Stimulated activated naive CD4-positive, alpha-beta T cell treated with Interleukin-2 at 50 U/mL for 16 hours (primary cell): Measurements from ENCODE around the gene STMN3.

ENCODE experiments used
- DNase-seq: peaks from one replicate; lab custom pipeline; 2025; lab: John Stamatoyannopoulos, UW

STMN3 gene

DNA sequence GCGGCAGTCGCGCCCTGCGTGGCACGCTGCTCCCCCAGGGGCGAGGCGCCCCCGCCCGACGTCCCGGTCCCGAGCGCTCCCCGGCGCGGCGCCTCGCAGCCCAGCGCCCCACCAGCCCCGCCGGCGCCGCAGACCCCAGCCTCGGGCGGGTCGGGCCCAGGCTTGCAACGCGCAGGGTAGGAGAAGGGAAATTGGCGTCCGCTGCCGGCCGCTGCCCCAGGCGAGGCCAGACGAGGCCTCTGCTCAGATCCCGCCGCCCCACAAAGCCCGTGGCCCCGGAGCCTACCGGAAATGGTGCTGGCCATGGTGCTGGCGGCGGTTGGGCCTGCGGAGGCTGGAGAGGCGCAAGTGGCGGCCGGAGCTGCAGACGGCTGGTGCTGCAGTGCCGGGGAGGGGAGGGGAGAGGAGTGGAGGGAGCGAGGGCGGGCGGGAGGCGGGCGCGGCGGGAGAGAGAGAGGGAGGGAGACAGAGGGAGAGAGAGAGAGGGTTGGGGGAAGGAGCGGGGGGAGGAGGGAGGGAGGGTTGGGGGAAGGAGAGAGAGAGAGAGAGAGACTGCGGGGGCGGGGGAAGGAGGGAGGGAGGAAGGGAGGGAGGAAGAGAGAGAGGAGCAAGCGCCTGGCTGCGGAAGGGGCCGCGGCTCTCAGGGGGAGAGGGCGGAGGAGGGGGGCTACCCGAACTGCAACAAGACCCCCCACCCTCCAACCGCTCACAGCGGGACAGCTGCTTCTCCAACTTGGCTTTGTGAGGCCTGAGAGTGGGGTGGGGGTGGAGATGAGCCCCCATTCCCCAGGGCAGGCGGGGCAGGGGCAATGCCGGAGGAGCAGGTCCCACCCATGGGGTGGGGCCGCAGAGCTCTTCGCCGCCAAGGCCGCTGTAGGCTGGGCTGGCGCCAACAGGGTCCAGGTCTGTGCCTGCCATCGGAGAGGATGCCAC, at the start of gene STMN3:
Gene STMN3, minus strand, starts transcription at position 384 of the 933 bp plus-strand sequence. Its CDS starts 79 bp downstream, at position 305.
- peak; percentile 65 for DNase-seq

DNA sequence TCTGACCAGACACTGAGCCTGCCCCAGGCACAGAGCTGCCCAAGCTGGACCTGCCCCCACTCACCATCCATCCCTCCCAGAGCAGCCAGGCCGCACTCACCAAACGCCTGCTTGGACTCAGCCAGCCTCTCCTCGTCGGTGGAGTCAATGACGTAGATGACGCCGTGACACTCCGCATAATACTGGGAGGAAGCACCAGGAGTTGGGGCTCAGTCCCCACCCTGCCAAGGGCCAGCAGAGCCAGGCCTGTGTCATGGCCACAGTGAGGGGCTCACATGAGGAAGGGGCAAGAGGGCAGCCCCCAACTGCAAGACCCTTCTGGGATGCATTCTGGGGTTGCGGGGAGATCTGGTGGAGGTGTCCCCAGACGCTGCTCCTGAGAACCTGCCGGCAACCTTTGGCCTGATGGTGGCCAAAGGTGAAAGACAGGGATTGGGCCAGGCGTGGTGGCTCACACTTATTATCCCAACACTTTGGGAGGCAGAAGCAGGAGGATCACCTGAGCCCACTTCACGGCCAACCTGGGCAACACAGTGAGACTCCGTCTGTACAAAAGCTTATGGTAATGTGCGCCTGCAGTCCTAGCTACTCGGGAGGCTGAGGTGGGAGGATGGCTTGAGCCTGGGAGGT, 48.9 kb upstream of the STMN3 start:
- no peak for DNase-seq

DNA sequence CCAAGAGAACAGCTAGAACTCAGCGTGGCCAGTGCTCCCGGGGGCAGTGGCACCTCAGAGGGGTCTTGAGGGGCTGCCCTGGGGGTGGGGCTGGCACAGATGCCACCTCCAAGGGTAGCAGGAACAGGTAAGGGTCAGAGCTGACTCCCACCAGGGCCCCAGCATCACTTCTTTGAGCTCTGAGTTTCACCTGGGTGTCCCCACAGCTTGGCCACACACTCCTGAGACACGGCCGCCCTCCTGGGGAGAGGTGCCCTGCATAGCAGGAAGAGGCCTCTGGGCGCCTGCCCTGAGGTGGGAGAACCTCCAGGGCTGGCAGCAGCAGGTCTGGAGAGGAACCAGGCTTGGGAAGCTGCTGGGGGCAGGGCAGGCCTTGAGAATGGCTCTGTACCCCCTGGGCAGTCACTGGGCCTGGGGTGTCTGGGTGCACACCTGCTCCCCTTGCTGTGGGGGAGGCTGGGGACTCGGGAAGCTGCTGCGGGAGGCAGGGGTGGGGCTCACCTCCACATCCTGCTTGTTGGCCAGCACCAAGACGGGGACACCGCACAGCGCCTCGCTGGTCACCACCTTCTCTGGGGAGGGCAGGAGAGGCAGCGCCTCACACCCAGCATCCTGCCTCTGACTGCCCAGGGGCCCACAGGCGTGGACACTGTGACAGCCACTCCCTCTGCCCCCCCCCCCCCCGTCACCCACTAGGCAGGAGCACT, 48.3 kb upstream of the STMN3 start:
- DNase-seq = no peak

DNA sequence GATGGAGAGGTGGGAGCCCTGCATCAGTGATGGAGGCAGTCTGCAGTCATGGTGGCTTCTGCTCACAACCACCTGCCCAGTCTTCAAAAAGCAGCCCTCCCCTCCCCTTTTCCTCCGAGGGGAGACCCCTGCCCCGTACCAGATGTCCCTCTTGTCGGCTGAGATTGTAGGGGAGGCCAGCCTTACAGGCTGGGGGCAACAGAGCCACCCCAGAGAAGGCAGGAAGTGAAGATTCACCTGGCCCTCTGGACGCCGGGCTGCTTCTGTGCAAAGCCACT, 47.8 kb upstream of the STMN3 start:
- DNase-seq = no peak

DNA sequence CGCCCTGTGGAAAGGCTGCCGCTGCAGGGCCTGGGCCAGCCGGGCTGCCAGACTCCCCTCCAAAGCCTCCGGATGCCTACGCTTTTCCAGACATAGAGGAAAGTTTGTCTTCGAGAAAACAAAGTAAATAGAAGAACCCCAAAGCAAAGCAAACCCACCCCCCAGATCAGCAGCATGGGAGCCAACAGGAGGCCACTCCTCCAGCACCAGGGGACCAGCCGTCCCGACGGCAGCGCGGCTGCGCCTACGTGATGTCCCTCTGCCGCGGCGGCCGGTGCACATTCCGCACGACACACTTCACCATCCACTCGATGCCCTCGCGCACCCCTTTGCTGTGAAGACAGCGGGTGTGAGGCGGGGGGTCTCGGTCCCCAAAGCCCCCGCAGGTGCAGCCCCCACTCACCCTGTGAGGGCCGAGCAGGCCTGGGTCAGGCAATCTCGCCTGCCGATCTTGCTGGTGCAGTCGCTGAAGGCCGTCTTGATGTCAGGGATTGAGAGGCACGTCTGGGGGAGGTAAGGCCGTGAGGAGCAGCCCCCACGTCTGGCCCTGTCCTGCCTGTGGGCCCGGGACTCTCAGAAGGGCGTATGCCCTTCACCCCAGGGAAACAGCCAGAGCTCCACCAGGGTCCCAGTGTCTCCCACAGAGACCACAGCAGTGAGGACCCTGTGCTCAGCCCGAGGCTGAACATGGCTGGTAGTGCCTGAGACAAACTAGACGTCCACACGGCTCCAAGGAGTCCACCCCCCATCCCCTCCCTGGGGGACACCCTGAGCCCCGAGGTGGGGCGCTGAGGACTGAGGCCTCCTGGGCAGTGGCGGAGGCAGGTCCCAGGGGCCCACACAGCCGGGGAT, 47.2 kb upstream of the STMN3 start:
- no peak for DNase-seq

DNA sequence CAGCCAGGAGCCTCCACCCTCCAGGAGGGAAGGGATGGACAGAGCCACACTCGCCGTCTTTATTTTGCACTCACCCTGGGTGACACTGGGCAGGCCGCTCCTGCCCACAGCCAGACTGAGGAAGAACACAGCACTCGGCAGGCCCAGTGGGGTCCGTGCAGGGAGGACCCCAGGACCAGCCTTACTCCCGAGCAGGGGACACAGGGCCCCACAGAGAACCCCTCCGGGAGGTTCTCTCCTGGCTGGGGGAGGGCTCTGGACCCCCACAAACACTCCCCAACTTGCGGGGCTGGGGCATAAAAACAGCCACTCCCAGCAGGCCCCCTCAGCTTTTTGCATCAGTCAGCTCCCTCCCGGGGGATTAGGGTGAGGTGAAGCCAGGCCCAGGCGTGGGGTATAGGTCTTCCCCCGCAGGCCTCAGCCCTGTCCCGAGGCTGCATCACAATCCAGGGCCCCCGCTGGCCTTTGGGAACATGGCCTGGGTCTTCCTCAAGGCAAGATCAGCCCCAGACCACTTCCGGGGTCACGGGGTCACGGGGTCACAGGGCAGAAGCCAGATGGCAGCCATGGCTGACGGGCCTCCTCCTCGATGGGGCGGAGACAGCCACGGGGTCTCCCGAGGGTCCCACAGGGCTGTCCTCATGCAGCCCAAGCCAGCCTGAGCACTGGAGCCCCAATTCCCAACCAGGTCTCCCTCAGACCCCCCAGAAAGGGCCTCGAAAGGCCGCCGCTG, 46.4 kb upstream of the STMN3 start:
- DNase-seq = no peak

DNA sequence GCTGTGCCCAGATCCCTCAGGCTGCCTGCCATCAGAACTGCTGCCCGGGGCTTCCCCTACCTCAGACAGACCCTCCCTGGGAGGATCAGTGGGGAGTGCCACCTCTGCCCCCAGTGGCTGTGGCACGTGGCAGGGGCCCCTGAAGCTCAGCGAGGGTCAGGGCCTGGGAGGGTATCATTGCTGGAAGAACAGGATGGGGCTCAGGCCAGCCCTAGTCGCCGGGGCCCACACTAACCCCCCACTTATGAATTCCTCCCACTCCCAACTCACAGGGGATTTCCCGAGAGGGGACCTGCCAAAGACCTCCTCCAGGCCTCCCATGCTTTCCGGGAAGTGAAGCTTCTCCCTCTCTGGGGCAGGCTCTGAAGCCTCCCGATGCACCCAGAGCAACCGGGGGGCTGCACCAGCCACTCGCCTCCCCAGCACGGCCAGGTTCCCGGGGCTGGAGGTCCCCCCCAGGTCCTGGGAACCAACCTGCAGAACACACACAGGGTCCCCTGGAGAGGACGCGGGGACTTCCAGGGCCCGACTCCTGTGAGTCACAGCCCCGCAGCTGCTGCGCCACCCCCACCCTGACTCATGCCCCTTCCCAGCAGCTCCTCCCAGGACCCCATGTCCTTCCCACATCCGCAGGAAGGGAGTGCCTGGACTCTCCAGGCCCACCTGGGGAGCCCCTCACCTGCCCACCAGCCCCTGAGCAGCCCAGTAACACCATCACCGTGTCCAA, 45.7 kb upstream of the STMN3 start:
- peak; percentile 55 for DNase-seq

DNA sequence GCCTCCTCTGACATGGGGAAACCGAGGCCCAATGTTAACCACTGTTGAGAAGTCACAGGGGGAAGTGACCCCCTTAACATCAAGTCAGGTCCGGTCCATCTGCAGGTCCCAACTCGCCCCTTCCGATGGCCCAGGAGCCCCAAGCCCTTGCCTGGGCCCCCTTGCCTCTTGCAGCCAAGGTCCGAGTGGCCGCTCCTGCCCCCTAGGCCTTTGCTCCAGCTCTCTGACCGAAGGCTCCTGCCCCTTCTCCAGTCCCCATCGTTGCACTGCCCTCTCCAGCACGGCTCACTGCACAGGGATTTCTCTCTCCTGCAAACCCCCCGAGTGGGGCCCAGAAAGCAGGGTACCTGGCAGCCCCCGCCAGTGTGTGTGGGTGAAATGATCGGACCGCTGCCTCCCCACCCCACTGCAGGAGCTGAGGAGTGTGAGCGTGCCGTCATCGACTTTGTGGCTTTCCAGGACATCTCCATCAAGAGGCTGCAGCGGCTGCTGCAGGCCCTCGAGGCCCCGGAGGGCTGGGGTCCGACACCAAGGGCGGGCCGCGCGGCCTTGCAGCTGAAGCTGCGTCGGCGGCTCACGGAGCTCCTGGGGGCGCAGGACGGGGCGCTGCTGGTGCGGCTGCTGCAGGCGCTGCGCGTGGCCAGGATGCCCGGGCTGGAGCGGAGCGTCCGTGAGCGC, 44.8 kb upstream of the STMN3 start:
- DNase-seq = no peak

DNA sequence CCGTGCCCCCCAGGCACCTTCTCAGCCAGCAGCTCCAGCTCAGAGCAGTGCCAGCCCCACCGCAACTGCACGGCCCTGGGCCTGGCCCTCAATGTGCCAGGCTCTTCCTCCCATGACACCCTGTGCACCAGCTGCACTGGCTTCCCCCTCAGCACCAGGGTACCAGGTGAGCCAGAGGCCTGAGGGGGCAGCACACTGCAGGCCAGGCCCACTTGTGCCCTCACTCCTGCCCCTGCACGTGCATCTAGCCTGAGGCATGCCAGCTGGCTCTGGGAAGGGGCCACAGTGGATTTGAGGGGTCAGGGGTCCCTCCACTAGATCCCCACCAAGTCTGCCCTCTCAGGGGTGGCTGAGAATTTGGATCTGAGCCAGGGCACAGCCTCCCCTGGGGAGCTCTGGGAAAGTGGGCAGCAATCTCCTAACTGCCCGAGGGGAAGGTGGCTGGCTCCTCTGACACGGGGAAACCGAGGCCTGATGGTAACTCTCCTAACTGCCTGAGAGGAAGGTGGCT, 44.2 kb upstream of the STMN3 start:
- DNase-seq = no peak

DNA sequence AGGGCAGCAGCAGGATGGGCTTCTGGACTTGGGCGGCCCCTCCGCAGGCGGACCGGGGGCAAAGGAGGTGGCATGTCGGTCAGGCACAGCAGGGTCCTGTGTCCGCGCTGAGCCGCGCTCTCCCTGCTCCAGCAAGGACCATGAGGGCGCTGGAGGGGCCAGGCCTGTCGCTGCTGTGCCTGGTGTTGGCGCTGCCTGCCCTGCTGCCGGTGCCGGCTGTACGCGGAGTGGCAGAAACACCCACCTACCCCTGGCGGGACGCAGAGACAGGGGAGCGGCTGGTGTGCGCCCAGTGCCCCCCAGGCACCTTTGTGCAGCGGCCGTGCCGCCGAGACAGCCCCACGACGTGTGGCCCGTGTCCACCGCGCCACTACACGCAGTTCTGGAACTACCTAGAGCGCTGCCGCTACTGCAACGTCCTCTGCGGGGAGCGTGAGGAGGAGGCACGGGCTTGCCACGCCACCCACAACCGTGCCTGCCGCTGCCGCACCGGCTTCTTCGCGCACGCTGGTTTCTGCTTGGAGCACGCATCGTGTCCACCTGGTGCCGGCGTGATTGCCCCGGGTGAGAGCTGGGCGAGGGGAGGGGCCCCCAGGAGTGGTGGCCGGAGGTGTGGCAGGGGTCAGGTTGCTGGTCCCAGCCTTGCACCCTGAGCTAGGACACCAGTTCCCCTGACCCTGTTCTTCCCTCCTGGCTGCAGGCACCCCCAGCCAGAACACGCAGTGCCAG, 43.6 kb upstream of the STMN3 start, which contains the start of gene TNFRSF6B:
Gene TNFRSF6B, plus strand, starts transcription at position 25 of the 729 bp plus-strand sequence. Its CDS starts 116 bp downstream, at position 141.
- no peak for DNase-seq

DNA sequence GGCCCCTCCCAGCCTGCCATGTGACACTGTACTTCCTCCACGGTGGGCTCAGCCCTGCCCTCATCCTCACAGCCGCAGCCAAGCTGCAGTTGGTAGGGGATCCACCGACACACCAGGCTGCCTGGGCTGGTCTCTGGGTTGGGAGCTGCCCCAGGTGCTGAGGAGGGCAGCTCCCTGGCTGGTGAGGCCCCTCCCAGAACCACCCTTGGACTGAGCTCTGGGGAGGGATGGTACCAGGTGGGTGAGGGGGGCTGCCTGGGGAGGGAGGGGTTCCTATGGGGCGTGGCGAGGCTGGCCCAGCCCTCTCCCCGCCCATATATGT, 43.0 kb upstream of the STMN3 start:
- DNase-seq = no peak

DNA sequence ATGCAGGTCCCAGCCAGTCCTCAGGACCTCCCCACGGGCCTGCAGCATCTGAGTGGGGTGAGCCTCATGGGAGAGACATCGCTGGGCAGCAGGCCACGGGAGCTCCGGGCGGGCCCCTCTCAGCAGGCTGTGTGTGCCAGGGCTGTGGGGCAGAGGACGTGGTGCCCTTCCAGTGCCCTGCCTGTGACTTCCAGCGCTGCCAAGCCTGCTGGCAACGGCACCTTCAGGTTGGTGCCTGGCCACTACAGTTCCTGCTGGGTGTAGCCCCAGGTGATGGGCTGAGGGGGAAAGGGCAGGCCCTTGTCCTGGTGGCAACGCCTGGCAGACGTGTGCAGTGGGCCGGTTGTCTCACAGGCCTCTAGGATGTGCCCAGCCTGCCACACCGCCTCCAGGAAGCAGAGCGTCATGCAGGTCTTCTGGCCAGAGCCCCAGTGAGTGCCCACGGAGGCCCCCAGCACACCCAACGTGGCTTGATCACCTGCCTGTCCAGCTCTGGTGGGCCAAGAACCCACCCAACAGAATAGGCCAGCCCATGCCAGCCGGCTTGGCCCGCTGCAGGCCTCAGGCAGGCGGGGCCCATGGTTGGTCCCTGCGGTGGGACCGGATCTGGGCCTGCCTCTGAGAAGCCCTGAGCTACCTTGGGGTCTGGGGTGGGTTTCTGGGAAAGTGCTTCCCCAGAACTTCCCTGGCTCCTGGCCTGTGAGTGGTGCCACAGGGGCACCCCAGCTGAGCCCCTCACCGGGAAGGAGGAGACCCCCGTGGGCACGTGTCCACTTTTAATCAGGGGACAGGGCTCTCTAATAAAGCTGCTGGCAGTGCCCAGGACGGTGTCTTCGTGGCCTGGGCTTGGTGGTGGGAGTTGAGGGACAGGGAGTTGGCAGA, 42.4 kb upstream of the STMN3 start:
- DNase-seq = no peak

DNA sequence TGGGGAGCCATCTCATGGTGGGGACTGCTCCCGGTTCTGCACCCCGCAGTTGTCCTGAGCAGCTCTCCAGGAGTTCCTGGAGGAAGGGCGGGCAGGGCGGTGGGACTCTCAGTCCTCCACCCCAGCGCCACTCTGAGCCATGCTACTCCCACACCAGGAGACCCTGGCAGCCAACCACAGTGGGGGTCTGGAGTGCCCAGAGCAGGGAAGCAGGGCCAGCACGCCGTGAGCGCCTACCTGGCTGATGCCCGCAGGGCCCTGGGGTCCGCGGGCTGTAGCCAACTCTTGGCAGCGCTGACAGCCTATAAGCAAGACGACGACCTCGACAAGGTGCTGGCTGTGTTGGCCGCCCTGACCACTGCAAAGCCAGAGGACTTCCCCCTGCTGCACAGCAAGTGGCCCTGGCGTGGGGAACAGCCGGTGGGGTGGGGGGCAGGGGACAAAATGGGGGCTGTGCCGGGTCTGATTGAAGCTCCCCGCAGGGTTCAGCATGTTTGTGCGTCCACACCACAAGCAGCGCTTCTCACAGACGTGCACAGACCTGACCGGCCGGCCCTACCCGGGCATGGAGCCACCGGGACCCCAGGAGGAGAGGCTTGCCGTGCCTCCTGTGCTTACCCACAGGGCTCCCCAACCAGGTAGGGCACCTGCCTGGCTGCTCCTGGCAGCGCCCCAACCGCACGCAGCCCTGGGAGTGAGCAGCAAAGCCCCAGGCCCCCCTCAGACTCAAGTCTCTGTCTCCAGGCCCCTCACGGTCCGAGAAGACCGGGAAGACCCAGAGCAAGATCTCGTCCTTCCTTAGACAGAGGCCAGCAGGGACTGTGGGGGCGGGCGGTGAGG, 41.6 kb upstream of the STMN3 start:
- DNase-seq = no peak

DNA sequence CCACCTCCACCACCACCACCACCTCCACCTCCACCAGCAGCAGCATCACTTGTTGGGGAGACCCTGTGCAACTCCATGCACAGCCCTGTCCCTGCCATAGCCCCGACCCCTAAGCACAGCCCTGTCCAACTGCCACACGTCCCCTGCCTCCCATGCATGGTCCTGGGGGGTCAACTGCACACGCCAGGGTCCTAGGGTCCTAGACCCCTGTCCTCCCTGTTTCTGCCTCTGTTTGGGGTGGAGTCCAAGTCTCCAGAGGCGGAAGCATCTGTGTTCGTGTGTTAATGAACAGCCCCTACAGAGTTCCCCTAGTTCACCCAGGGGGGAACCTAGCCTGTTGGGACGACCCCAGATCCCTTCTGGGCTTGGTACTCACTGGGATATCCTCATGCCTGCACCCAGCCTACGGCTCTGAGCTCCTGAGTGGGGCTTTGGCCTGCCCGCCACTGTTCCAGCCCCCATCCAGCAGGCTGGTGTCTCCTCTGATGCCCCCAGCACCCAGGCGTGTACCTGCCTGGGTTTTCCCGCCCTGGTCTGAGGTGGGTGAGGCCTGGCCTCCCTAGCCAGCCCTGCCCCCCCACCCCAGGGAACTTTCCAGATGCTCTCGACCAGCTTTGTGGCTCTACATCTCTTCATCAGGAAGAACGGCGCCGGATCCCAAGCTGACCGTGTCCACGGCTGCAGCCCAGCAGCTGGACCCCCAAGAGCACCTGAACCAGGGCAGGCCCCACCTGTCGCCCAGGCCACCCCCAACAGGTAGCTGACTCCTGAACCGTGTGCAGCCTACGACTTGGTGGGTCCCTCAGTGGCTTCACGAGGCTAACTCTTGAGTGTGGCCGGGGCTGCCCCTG, 40.7 kb upstream of the STMN3 start:
- no peak for DNase-seq

DNA sequence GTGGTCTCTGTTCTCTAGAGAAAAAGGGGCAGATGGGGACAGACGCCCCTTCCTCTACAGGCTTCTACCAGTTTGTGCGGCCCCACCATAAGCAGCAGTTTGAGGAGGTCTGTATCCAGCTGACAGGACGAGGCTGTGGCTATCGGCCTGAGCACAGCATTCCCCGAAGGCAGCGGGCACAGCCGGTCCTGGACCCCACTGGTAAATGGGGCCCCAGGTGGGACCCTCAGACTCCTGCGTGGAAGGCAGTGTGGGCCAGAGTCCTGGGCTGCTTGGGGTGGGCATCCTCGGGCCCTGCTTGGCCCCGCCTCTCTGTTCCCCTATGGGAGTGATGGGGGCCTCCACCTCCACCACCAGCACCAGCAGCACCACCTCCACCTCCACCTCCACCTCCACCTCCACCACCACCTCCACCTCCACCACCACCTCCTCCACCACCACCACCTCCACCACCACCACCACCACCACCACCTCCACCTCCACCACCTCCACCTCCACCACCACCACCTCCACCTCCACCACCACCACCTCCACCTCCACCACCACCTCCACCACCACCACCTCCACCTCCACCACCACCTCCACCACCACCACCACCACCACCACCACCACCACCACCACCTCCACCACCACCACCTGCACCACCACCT, 40.0 kb upstream of the STMN3 start:
- no peak for DNase-seq
